Panc1 (cell line): Measurements from ENCODE around the gene PSMD13. TPM values are rescaled to one million over a fixed set of nuclear protein-coding genes. Genes with fewer than 3 reads are reported as not detected.

ENCODE experiments used
- ATAC-seq: fragments of 200-7000 bp; cut with Tn5 transposase; 2 replicates; pipeline ENCODE4 v1.9.1; 2020; ENCODE audit warnings: mild to moderate bottlenecking, moderate library complexity
- BruUV-seq: library from RNA; stranded (reverse); fragments of 400-500 nt; replicated peaks from 2 replicates; lab custom pipeline; 2021; lab: Mats Ljungman, UMichigan
- CTCF ChIA-PET: fragments of 300-600 bp; sonication (Branson Sonifier 250); formaldehyde crosslinking; loops from one replicate; lab custom pipeline; 2022; ENCODE audit warnings: antibody characterized with exemption; lab: Charles Lee
- POLR2A ChIA-PET: fragments of 300-600 bp; sonication (Branson Sonifier 250); formaldehyde crosslinking; loops from one replicate; lab custom pipeline; 2022; ENCODE audit warnings: antibody characterized with exemption; lab: Charles Lee
- DNase-seq: peaks from one replicate; pipeline ENCODE4 v3.0.0-alpha.2; 2010; ENCODE audit warnings: low read depth, low spot score
- H3K27ac ChIP-seq: 2 replicates; pipeline ENCODE4 v1.5.1; 2011; ENCODE audit warnings: mild to moderate bottlenecking, low read length, inconsistent platforms
- H3K27me3 ChIP-seq: fragments of 200-500 bp; sonication (Bioruptor generic); 2 replicates; pipeline ENCODE4 v1.6.0; 2014; ENCODE audit warnings: low read length, inconsistent platforms; ENCODE audit not compliant: control insufficient read depth, insufficient read depth
- H3K36me3 ChIP-seq: fragments of 200-500 bp; sonication (Bioruptor generic); 2 replicates; pipeline ENCODE4 v1.5.1; 2014; ENCODE audit warnings: inconsistent platforms, mild to moderate bottlenecking, low read length, moderate library complexity; ENCODE audit not compliant: control insufficient read depth, insufficient read depth
- H3K4me1 ChIP-seq: 2 replicates; pipeline ENCODE4 v1.5.1; 2011; ENCODE audit warnings: inconsistent platforms, mild to moderate bottlenecking, low read length, moderate library complexity; ENCODE audit not compliant: control insufficient read depth, insufficient read depth
- H3K4me3 ChIP-seq, 2 experiments: 2 replicates each; pipeline ENCODE4 v1.5.1; 2011 to 2012; ENCODE audit warnings: low read depth in 2 of 2, low read length in 2 of 2, mild to moderate bottlenecking in 2 of 2, inconsistent platforms in 1 of 2, moderate library complexity in 1 of 2
- H3K9me3 ChIP-seq: fragments of 200-500 bp; sonication (Bioruptor generic); 2 replicates; pipeline ENCODE4 v1.5.1; 2014; ENCODE audit warnings: low read depth, mild to moderate bottlenecking, inconsistent platforms, low read length, moderate library complexity; ENCODE audit not compliant: control insufficient read depth, insufficient read depth
- CTCF ChIP-seq: fragments of 450-650 bp; IDR thresholded peaks from 2 replicates; pipeline ENCODE4 v1.5.1; 2017; ENCODE audit warnings: mild to moderate bottlenecking
- POLR2AphosphoS5 ChIP-seq: IDR thresholded peaks from 2 replicates; pipeline ENCODE4 v1.6.1; 2012; ENCODE audit warnings: mild to moderate bottlenecking, low read depth, low read length, moderate library complexity
- SIN3A ChIP-seq: IDR thresholded peaks from 2 replicates; pipeline ENCODE4 v1.6.1; 2012; ENCODE audit warnings: low read depth, mild to moderate bottlenecking, low read length, moderate library complexity, borderline replicate concordance; ENCODE audit not compliant: insufficient read depth
- TCF7L2 ChIP-seq: IDR thresholded peaks from 2 replicates; pipeline ENCODE4 v1.6.1; 2011; ENCODE audit warnings: mild to moderate bottlenecking, low read depth, low read length, inconsistent platforms
- in situ Hi-C: cut with HindIII; loops from 2 replicates; pipeline ENCODE4 v1.10.0; 2016; ENCODE audit warnings: low sequenced_read_pairs, low pct_unique_long_range_greater_than_20kb
- intact Hi-C: fragments of 100-400 bp; cut with micrococcal nuclease; formaldehyde crosslinking; loops from one replicate; pipeline ENCODE4 v1.10.0; 2022; ENCODE audit not compliant: unreplicated experiment
- total RNA-seq: library from RNA; stranded (reverse); gene quantifications from one replicate; pipeline ENCODE4 v1.2.1, GENCODE V29; 2021; ENCODE audit not compliant: unreplicated experiment
- TF ChIP-seq, protein P1 (sequence below), 2 experiments: IDR thresholded peaks; 2 replicates each; pipeline ENCODE4 v1.6.1; 2011 to 2012; ENCODE audit warnings: low read depth in 2 of 2, control low read depth in 1 of 2, low read length in 1 of 2, mild to moderate bottlenecking in 1 of 2, moderate library complexity in 1 of 2; ENCODE audit not compliant: insufficient read depth in 1 of 2

Gene PSMD13
- total RNA-seq, 1 experiment from 2014 or later: 271 TPM

GRCh38 chr11:253160-253885 lies 16.5 kb downstream of the PSMD13 start:
- TF ChIP-seq SIN3A (no peak), POLR2AphosphoS5 (peak; percentile 63)
- H3K9me3 ChIP-seq: no peaks in the 10 kb centered on the region
- CTCF ChIA-PET: interaction anchor here (0.6 kb wide), 1 partner anchor 52 kb away, joined by 4 read pairs; no protein-coding TSS in a partner anchor
- no peak for DNase-seq
- no peak overlapping the region for H3K4me3 ChIP-seq
- POLR2A ChIA-PET: no interaction called here
- BruUV-seq: no TSS peak
- ATAC-seq: peak; percentile 9; the same call in 1 of the 2 replicates
- H3K27ac ChIP-seq: no peak overlapping the region
- H3K36me3 ChIP-seq: peaks cover 30% of the 10 kb centered on the region
- in situ Hi-C loops (no loop called here), intact Hi-C loops (no loop called here)
- no peaks in the 10 kb centered on the region for H3K4me1 ChIP-seq
- H3K27me3 ChIP-seq: no peaks in the 10 kb centered on the region

DNA sequence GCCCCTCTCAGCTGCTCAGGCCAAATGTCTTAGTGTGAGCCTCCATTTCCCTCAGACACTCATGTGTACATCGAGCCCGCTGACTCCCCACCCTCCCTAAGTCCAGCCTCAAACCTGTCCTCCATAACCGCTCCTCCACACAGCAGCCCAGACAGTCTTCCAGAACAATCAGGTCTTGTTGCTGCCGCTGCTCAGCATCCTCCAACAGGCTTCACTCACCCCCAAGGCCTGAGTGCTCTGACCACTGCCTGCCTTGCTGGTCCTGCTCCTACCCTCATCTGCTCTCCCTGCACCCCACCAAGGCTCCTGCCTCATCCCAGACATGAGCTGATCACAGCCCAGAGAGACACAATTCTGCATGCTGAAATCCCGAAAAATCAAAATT lies 17.1 kb downstream of the PSMD13 start:
- ATAC-seq: 0 out of 2 replicates have a peak, but pooled peaks have one; percentile 6
- H3K27ac ChIP-seq: no peak overlapping the region
- intact Hi-C loops: no loop called here
- in situ Hi-C loops: no loop called here
- POLR2A ChIA-PET: no interaction called here
- DNase-seq: no peak
- H3K4me1 ChIP-seq: no peaks in the 10 kb centered on the region
- H3K27me3 ChIP-seq: no peaks in the 10 kb centered on the region
- no peak overlapping the region for H3K4me3 ChIP-seq
- no peak for TF ChIP-seq POLR2AphosphoS5
- TF ChIP-seq, protein P1, sequence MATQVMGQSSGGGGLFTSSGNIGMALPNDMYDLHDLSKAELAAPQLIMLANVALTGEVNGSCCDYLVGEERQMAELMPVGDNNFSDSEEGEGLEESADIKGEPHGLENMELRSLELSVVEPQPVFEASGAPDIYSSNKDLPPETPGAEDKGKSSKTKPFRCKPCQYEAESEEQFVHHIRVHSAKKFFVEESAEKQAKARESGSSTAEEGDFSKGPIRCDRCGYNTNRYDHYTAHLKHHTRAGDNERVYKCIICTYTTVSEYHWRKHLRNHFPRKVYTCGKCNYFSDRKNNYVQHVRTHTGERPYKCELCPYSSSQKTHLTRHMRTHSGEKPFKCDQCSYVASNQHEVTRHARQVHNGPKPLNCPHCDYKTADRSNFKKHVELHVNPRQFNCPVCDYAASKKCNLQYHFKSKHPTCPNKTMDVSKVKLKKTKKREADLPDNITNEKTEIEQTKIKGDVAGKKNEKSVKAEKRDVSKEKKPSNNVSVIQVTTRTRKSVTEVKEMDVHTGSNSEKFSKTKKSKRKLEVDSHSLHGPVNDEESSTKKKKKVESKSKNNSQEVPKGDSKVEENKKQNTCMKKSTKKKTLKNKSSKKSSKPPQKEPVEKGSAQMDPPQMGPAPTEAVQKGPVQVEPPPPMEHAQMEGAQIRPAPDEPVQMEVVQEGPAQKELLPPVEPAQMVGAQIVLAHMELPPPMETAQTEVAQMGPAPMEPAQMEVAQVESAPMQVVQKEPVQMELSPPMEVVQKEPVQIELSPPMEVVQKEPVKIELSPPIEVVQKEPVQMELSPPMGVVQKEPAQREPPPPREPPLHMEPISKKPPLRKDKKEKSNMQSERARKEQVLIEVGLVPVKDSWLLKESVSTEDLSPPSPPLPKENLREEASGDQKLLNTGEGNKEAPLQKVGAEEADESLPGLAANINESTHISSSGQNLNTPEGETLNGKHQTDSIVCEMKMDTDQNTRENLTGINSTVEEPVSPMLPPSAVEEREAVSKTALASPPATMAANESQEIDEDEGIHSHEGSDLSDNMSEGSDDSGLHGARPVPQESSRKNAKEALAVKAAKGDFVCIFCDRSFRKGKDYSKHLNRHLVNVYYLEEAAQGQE (IDR thresholded peaks at IDR 0.05; ENCODE audit: insufficient read depth in 1 of 2, low read depth in 2 of 2, low read length in 1 of 2): no peak
- no peak for TF ChIP-seq TCF7L2
- no peak for TF ChIP-seq CTCF
- no peak for TF ChIP-seq SIN3A
- no TSS peak for BruUV-seq
- CTCF ChIA-PET: no interaction called here
- peaks cover 27% of the 10 kb centered on the region for H3K36me3 ChIP-seq
- no peaks in the 10 kb centered on the region for H3K9me3 ChIP-seq

DNA sequence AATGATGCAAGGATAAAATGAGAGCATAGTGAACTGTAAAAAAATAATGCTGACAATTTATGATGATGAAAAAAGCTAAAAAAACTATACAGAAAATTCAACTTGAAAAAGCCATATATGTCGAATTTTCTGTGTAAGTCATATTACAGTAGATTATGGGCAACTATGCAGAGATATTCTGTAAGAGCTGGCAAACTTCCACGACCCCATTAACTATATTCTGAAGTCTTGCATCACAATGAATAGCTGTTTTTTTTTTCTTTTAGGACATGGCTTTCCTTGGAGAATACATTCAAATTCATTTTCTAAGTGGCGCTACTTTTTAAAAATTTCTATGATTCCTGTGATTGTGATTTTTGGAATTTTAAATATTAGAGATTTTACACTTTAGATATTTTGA lies 18.4 kb downstream of the PSMD13 start:
- POLR2A ChIA-PET: no interaction called here
- no peak for TF ChIP-seq TCF7L2
- TF ChIP-seq POLR2AphosphoS5: no peak
- TF ChIP-seq CTCF: no peak
- TF ChIP-seq, protein P1 (IDR thresholded peaks at IDR 0.05; ENCODE audit: insufficient read depth in 1 of 2, low read depth in 2 of 2, low read length in 1 of 2): no peak
- no peak for TF ChIP-seq SIN3A
- no peak overlapping the region for H3K4me3 ChIP-seq
- in situ Hi-C loops: no loop called here
- CTCF ChIA-PET: no interaction called here
- no peaks in the 10 kb centered on the region for H3K4me1 ChIP-seq
- no peaks in the 10 kb centered on the region for H3K9me3 ChIP-seq
- ATAC-seq (no peak), DNase-seq (no peak)
- BruUV-seq: no TSS peak
- H3K27me3 ChIP-seq: no peaks in the 10 kb centered on the region
- intact Hi-C loops: no loop called here
- H3K27ac ChIP-seq: no peak overlapping the region
- peaks cover 20% of the 10 kb centered on the region for H3K36me3 ChIP-seq
